HG03045 (cell line): ENCODE measurements around the gene FUOM.
"Not testable (repeated sequence)": the region's sequence is repeated elsewhere in the genome, so short reads cannot be mapped to it uniquely, and the experiment has no call there.

Source experiments
- ATAC-seq: cut with Tn5 transposase; IDR thresholded peaks from one replicate; pipeline ENCODE4 v1.9.1; 2021; ENCODE audit warnings: mild to moderate bottlenecking, moderate library complexity; ENCODE audit not compliant: unreplicated experiment

Gene FUOM

DNA sequence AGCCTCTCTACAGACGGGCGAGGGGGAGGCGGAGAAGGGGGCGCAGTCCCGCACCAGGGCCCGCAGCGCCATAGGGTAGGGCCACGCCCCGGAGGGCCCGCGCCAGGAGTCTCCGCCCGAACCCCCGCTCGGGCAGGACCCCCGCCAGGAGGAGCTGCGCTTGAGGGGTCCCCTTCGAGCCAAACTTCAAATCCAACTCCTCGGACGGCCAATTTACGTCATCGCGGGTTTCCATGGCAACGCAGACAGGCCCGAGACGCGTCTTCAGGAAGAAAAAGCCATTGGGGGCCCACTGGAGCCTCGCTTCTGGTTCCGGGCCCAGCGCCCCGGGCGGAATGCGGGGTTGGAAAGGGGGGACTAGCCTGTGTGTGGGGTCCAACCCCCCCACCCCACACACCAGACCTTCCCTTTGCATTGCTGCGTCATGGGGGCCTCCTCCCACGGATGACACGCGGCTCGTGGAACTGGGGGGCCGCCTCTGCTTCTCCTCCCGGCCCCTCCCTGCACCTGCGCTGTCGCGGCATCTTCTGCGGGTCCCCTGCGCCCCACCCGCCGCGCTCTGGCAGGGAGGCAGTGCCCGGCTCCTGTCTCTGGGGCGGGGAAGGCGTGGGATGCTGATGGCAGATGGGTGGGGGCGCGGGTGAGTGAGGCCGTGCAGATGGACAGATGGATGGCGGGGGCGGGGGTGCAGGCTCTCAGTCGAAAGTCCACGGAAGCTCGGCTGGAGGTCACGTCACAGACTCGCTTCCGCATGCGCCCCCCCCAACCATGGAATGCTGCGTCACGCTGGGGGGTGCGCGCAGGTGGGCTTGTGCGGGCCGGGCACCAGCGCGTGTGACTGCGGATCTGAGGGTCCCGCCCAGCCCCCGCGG lies 22.3 kb downstream of the FUOM start:
- ATAC-seq: no peak

DNA sequence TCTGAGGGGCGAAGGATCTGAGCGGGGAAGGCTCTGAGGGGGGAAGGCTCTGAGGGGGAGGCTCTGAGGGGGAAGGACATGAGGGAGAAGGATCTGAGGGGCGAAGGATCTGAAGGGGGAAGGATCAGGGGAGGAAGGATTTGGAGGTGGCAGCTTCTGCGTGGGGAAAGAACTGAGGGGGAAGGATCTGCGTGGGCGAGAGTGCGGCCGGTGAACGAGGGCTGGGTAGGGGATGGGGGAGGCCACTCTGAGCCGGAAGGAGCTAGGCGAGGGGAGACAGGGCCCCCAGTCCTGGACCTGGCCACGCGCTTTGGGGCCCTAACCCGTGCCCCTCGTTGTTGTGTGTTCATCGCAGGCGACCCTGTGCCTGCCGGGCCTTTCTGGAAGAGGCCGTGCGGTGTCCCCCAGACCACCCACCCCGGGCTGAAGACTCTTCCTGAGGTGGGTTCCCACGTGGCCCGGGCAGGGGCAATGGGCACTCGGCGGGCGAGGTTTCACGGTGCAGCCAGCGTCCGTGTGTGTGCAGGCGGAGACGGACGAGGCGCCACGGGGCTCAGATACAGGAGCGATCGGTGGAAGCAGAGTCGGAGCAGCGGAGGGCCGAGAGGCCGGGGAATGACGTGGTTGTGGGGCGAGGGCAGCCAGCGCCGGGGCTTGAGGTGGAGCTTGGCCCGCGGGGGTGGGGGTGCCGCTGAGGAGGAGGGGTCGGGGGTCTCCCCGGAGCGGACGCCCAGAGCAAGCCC lies 23.1 kb downstream of the FUOM start:
- ATAC-seq: no peak

DNA sequence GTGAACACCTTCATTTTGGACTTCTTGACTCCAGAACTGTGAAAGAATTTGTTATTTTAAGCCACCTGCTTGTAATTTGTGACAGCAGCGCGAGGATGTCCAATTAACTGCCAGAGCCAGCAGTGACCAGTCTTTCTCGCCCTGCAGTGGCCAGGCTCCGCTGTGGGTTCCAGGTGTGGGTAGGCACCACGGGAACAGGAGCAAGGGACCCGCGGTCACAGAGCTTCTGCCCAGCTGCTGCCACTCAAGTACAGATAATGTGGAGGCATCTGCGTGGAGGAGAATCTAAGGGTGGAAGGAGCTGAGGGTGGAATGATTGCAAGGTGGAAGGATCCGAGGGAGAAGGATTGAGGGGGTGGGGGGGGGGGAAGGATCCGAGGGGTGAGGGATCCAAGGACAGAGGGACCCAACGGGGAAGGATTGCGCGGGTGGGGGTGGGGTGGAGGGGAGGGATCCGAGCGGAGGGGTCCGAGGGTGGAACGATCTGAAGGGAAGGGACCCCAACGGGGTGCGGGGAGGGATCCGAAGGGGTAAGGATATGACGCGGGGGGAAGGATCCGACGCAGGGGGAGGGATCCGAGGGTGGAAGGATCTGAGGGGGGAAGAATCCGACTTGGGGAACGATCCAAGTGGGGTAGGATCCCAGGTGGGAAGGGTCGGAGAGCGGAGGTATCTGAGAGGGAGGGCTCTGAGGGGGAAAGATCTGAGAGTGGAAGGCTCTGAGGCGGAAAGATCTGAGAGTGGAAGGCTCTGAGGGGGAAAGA lies 24.7 kb downstream of the FUOM start:
- ATAC-seq: no peak

DNA sequence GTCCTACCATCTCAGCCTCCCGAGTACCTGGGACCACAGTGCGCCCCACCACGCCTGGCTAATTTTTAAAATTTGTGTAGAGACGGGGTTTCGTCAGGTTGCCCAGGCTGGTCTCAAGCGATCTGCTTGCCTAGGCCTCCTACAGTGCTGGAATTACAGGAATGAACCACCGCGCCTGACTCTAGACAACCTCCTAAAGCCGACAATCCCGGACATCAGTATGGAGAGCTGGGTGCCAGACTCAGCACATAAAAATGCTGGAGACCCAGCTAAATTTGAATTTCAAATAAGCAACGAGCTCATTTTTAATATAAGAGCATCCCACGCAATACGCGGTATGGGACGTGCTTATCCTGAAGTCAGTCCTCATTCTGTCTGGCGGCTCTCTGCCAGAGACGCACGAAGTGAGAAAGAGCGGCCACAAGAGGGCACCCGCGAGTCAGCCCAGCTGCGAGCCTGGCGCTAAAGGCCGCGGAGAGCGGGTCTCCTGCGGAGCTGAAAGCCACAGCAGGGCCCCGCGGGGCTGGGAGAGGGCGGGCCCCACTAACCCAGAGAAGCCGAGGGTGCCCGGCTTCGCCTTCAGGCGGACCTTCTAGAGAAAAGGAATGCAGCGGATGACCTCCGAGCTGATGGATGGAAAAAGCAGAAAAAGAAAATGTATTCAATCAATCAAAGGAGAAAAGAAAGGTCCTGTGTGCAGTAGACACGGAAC lies 28.2 kb downstream of the FUOM start:
- peak; percentile 81 for ATAC-seq

DNA sequence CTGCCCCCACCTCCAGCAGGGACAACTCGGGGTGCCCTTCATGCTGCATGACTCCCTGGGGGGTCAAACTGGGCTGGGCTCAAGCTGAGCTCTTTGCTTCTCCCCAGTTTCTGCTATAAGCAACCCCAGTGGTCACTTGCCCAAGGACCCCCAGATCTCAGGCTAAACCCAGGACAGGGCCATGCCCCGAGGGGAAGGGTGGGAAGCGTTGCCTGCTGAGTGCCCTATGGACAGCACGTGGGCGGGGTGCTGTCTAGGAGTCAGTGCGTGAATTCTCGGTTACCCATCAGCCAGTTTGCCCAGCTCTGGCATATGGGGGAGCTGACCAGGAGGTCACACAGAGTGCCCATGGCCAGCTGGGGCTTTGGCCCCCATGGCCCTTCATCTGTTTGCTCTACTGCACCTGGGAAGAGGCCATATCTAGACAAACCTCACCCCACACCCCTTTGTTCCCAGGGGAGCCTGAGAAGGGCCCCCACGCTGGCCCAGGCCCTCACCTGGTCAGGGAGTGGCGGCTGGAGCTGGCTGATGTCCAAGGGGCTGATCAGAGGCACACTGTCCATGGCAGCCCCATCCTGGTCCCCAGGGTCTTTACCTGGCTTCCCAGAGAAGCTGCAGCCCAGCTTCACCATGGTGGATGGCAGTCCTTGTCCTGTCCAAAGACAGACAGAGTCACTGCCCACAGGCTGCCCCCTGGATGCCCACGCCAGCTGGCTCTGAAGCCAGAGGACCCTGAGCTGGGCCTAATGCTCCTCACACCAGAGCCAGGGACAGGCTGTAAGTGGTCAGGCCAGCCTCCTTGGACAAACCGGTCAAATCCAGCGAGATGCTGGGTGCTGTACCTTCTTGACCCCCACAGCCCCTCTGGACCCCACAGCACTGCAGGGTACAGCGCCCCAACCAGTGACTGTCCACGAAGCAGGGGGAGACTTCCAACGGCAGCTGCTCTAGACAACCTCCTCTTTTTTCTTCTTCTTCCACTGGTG lies 29.2 kb downstream of the FUOM start:
- ATAC-seq: no peak

DNA sequence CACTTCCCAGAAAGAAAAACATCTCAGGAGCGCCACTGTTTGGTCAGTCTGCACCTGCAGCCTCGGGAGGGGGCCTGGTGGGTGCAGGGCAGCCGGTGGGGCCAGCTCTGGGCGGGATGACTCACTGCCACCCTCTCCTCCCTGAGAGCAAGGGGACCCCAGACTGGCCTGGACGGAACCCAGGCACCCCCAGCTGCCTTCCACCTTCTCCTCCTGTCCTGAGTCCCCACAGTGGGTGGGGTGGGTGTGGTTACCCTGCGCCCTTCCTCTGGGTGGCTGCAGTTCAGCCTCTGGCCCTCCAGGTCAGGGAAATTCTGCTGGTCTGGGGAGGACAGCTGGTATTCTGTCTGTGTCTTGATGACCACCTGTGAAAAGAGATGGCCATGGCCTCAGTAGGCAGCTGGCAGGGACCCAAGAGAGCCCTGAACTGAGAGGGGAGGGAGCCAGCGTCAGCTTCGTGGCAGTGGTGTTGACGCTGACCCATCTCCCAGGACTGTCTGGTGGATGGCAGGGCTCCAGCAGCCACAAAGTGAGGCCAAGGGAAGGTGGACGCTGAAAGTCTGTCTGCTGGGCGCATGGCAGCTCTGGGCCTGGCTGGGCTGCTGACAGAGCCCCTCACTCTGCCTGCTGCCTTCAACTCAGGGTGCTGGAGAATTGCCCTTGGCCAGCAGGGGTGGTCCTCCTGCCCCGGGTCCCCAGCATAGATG lies 30.0 kb downstream of the FUOM start:
- no peak for ATAC-seq

DNA sequence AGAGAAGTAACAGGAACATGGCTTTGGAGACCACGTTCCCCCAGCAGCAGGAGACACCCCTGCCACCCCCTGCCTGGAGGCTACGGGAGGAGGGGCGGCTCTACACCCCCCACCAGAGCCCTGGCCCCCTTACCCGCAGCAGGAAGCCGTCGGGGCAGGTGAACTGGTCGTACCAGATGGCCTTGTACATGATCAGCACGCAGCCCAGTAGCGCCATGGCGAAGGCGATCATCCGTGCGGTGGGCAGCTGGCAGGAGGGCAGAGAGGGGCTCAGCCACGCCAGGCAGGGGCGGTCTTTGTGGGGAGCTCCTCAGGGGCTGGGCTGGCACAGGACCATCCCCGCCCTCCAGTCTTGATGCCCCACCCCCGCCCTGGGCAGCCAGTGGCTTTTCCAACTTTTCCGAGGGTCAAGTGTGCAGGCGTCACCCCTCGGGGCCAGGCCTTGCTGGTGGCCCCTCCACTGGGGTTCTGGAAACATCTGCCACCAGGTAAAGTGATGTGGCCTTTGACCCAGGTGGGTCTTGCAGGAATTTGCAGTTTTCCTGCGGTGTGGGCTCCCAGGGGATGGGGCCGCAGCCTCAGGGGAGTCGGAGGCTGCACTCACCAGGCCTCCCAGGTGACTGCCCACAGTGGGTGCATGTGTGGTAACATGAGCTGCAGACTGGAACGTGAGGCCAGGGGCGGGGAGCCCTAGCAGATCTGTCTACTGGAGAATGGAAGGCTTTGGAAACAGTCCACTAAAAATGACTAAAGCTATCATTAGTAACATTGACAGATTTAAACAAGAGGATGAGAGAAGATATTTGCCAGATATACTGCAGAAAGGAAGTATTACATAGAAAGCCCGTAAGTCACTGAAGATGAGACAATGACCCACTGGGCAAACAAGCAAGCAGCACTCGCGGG lies 30.8 kb downstream of the FUOM start:
- ATAC-seq: no peak

DNA sequence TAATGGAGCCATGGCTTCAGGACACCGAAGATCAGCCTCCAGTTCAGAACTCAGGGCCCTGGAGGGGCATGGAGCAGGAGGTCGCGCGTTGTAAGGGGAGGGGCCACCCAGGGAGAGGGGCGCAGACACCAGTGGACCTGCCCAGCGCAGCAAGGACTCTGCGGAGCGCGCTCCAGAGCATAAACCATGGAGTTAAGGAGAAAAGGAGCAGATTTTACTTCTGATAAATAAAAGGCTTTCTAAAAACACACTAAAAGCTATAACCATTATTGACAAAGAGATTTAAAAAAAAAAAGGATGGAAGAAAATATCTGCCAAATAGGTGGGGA lies 31.6 kb downstream of the FUOM start:
- no peak for ATAC-seq

DNA sequence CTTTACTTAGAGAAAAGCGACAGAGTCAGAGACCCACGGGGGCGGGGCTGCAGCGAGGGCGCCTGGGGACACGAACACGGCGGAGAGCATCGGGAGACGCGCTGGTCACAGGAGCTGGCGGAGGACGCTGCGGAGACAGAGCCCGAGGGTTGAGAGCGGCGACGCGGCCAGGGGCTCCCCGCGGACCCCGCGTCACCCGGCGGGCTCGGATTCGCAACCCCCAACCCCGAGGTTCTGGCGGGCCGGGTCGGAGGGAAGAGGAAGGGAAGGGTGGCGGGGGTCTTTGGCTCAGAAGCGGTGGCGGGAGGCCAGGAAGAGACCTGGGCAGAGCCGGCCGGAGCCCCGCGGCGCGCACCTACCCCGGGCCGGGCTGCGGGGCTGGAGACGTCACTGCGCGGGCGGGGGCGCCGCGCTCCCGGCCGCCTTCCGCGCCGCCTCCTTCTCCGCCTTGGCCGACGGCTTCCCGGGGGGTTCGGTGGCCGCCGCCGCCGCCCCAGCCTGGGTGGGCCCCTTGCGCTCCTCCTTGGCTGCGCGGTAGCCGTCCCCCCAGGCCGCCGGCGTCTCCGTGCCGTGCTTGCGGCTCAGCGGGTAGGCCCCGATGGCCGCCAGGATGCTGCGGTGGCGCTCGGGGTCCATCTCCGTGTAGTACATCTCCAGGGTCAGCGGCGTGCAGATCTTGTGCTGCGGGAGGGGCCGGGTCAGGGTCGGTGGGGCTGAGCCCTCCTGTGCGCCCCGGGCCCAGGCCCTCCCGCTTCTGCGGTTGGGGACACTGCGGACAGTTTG lies 32.2 kb downstream of the FUOM start:
- no peak for ATAC-seq

DNA sequence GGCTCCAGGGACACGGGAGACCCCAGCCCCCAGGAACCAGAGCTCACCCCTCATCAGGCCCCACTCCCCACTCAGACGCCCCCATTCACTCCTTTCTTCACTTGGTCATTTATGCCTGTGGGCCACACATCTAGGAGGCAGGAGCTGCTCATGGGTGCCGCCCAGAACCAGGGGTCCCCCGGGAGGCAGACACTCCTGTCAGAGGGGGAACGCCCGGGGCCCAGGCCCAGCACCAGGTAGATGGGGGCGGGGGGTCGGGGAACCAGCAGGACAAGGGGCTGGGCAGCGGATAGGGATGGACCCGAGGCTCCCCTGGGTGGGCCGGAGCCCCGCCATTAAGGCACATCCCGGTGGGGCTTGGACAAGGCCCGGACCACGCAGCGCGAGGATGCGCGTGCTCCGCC lies 33.0 kb downstream of the FUOM start:
- ATAC-seq: no peak

DNA sequence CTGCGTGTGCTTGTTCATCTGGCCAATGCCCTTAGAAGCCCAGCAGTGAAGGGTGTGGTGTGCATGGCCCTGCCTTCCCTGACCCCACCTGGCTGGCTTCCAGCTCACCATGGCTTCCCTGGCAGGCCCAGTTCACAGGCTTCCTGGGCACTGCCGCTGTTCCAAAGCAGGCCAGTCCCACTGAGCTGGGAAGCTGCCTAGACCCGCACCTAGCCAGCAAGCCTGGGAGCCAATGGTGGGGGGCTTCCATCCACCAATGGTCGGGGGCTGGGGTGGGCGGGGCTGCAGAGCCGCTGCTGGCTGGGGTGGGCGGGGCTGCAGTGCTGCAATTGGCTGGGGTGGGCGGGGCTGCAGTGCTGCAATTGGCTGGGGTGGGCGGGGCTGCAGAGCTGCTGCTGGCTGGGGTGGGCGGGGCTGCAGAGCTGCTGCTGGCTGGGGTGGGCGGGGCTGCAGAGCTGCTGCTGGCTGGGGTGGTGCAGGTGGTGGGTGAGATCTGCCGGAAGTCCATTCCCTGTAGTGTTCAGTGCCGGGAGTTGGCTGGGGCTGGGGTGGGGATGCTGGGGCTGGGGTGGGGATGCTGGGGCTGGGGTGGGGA lies 33.5 kb downstream of the FUOM start:
- no peak for ATAC-seq

DNA sequence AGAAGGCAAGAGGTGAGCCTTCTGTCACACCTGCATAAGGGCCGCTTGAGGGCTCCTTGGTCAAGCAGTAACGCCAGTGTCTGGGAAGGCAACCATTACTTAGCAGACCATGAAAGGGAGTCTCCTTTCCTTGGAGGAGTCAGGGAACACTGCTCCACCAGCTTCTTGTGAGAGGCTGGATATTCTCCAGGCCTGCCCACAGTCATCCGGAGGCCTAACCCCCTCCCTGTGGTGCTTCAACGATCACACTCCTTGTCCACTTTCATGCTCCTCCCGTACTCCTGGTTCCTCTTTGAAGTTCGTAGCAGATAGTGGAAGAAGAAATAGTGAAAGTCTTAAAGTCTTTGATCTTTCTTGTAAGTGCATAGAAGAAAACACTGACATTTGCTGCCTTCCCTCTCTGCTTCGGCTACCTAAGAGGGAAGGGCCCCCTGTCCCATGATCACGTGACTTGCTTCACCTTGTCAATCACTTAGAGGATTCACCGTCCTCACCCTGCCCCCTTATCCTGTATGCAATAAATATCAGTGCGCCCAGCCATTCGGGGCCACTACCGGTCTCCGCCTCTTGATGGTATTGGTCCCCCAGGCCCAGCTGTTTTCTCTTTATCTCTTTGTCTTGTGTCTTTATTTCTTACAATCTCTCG lies 35.6 kb downstream of the FUOM start:
- ATAC-seq: not testable (repeated sequence)

DNA sequence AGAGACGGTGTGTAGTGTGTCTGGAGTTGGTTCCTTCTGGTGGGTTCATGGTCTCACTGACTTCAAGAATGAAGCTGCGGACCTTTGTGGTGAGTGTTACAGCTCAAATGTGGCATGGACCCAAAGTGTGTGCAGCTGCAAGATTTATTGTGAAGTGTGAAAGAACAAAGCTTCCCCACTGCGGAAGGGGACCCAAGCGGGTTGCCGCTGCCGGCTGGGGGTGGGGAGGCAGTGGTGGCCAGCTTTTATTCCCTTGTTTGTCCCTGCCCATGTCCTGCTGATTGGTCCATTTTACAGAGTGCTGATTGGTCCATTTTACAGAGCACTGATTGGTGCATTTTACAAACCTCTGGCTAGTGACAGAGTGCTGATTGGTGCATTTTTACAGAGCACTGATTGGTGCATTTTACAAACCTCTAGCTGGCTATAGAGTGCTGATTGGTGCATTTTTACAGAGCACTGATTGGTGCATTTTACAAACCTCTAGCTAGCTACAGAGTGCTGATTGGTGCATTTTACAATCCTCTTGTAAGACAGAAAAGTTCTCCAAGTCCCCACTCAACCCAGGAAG lies 36.9 kb downstream of the FUOM start:
- not testable (repeated sequence) for ATAC-seq

DNA sequence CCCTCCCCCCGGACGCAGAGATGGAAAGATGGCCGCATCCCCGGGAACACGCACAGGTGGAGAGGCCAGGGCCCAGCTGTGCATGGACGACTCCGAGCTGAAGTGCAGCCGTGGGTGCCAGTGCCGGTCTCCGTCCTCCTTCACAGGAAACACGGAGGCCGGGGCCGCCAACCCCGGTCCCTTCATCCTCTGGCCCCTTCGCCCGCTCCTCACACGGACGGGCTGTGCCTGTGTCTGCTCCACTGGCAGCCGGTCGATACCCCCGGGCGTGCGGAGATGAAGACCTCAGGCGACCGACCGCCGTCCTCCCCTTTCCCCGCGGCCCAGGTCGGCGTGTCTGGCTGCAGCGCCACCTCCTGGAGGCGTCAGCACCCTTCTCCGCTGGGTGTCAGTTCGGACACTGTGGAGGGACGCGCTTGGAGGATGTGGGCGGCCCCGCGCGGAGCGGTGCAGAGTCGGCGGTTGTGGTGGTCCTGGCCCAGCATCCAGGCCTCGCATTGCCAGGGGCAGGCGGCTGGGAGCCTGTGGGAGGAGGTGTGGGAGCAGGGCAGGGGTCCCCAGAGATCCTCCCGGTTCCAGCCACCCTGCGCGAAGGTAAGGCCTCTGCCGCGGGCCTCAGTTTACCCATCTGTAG lies 39.2 kb downstream of the FUOM start:
- ATAC-seq: no peak

DNA sequence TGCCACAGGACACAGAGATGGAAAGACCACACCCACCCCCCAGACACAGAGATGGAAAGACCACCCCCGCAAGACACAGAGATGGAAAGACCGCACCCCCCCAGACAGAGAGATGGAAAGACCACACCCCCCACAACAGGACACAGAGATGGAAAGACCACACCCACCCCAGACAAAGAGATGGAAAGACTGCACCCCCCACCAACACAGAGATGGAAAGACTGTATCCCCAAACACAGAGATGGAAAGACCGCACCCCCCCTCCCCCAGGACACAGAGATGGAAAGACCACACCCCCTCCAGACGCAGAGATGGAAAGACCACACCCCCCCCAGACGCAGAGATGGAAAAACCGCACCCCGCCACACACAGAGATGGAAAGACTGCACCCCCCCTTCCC lies 41.1 kb downstream of the FUOM start:
- ATAC-seq: no peak

DNA sequence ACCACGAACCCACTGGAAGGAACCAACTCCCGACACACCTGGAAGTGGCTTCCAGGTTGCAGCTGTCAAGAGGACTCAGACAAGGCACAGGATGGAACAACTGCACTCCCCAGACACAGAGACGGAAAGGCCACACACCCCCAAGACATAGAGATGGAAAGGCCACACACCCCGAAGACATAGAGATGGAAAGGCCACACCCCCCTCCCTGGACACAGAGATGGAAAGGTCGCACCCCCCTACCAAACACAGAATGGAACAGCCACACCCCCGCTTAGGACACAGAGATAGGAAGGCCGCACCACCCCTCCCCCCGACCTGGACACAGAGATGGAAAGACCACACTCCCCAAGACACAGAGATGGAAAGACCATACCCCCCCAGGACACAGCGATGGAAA lies 41.6 kb downstream of the FUOM start:
- no peak for ATAC-seq
